GM12872 (cell line): Measurements from ENCODE around the gene PIK3C3.

ENCODE experiments used
- CTCF ChIP-seq: IDR thresholded peaks from 3 replicates; pipeline ENCODE4 v1.5.1; 2011; ENCODE audit warnings: low read depth, mild to moderate bottlenecking, low read length, moderate library complexity; ENCODE audit not compliant: insufficient read depth

The PIK3C3 gene

GRCh38 chr18:42107691-42108450, 152.8 kb downstream of the PIK3C3 start:
- TF ChIP-seq CTCF: no peak

- TF ChIP-seq CTCF: no peak
Measured at GRCh38 chr18:42112657-42113420, 157.8 kb downstream of the PIK3C3 start.

- TF ChIP-seq CTCF: no peak
Measured at GRCh38 chr18:42113529-42114191, 158.6 kb downstream of the PIK3C3 start.

GRCh38 chr18:42114310-42114943, 159.4 kb downstream of the PIK3C3 start:
- peak; percentile 79 for TF ChIP-seq CTCF

- TF ChIP-seq CTCF: no peak
Measured at GRCh38 chr18:42126586-42126985, 171.6 kb downstream of the PIK3C3 start.

GRCh38 chr18:42131066-42131929, 176.3 kb downstream of the PIK3C3 start:
- no peak for TF ChIP-seq CTCF
